ENCODE measurements around the gene CBX6. TPM values are rescaled to one million over a fixed set of nuclear protein-coding genes. Genes with fewer than 3 reads are reported as not detected.

The CBX6 gene
- total RNA-seq, 1 experiment from 2014 or later = 98.4 TPM

DNA sequence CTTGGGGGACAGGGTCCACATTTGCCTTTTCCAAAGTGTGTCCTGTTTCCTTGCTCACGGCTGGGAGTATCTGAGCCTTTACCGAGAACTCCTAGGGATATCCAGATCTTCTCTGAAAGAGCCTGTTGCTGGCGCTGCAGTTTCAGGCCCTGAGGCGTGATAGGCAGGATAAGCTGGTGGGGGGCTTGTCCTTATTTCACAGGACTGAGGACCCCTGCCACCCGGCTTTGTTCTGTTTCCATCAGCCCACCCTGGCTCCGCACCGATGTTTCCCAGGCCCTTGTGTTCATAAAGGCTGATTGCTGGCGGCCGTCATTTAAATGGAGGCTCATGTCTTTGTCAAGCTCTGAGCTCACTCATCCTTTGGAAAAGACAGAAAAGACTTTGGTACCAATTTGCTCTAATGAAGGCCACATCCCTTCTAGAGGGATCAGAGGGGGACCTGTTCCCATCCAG, 18.8 kb downstream of the CBX6 start:
- intact Hi-C loops (cut with micrococcal nuclease; ENCODE audit: unreplicated experiment) = no loop called here
- no peaks in the 10 kb centered on the region for H3K27me3 ChIP-seq (ENCODE audit: control insufficient read depth, insufficient read depth, low read length)
- no peak overlapping the region for H3K4me3 ChIP-seq (ENCODE audit: low read depth in 2 of 2, low read length in 2 of 2)
- no peaks in the 10 kb centered on the region for H3K36me3 ChIP-seq (ENCODE audit: control insufficient read depth, insufficient read depth, low read length)
- ATAC-seq (no peak), DNase-seq (ENCODE audit: low read depth, low spot score) (no peak)
- H3K4me1 ChIP-seq (ENCODE audit: control insufficient read depth, insufficient read depth, low read length) = peaks cover 4% of the 10 kb centered on the region; the same call in 1 of the 2 replicates
- BruUV-seq (replicated peaks) = no TSS peak
- ChIA-PET POLR2A (no interaction called here), CTCF (interaction anchor here (0.5 kb wide), 1 partner anchor 79 kb away, joined by 4 read pairs; no protein-coding TSS in a partner anchor)
- TF ChIP-seq TCF7L2 (IDR thresholded peaks at IDR 0.05; ENCODE audit: low read depth, low read length) = no peak
- TF ChIP-seq SIN3A (IDR thresholded peaks at IDR 0.05; ENCODE audit: borderline replicate concordance, insufficient read depth, low read depth, low read length) = no peak
- no peak for TF ChIP-seq POLR2AphosphoS5 (IDR thresholded peaks at IDR 0.05; ENCODE audit: low read depth, low read length)
- TF ChIP-seq, protein P1, sequence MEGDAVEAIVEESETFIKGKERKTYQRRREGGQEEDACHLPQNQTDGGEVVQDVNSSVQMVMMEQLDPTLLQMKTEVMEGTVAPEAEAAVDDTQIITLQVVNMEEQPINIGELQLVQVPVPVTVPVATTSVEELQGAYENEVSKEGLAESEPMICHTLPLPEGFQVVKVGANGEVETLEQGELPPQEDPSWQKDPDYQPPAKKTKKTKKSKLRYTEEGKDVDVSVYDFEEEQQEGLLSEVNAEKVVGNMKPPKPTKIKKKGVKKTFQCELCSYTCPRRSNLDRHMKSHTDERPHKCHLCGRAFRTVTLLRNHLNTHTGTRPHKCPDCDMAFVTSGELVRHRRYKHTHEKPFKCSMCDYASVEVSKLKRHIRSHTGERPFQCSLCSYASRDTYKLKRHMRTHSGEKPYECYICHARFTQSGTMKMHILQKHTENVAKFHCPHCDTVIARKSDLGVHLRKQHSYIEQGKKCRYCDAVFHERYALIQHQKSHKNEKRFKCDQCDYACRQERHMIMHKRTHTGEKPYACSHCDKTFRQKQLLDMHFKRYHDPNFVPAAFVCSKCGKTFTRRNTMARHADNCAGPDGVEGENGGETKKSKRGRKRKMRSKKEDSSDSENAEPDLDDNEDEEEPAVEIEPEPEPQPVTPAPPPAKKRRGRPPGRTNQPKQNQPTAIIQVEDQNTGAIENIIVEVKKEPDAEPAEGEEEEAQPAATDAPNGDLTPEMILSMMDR (IDR thresholded peaks at IDR 0.05) = no peak
- no peak for TF ChIP-seq REST (IDR thresholded peaks at IDR 0.05; ENCODE audit: insufficient read depth in 1 of 2, low read depth in 2 of 2, low read length in 1 of 2)
- in situ Hi-C loops (cut with HindIII; ENCODE audit: low pct_unique_long_range_greater_than_20kb, low sequenced_read_pairs) = no loop called here
- H3K9me3 ChIP-seq (ENCODE audit: control insufficient read depth, insufficient read depth, low read depth, low read length) = no peaks in the 10 kb centered on the region
- H3K27ac ChIP-seq (ENCODE audit: low read length) = no peak overlapping the region

DNA sequence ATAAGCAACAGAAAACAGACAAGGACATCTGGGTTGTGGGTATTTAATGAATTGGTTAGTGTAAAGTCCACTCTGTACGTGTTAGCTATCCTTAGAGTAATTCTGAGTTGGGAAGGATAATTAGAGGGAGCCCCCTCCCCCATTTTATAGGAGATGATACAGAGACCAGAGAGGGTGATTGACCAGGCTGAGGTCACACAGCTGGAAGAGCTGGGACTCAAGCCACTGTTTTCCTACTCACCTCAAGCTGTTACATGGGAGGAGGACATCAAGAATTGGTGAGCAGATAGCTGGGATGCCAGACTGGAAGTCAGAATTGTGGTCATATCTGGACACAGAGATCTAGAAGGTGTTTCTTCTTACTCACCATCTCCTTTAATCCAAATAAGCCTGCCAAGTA, 19.5 kb downstream of the CBX6 start:
- TF ChIP-seq REST (IDR thresholded peaks at IDR 0.05; ENCODE audit: insufficient read depth in 1 of 2, low read depth in 2 of 2, low read length in 1 of 2) (no peak), TCF7L2 (IDR thresholded peaks at IDR 0.05; ENCODE audit: low read depth, low read length) (no peak), POLR2AphosphoS5 (IDR thresholded peaks at IDR 0.05; ENCODE audit: low read depth, low read length) (no peak), SIN3A (IDR thresholded peaks at IDR 0.05; ENCODE audit: borderline replicate concordance, insufficient read depth, low read depth, low read length) (no peak)
- TF ChIP-seq, protein P1 (IDR thresholded peaks at IDR 0.05) = no peak

More for the DNA sequence above, 19.5 kb downstream of the CBX6 start:
- no peak for ATAC-seq
- CTCF ChIA-PET = no interaction called here
- no peaks in the 10 kb centered on the region for H3K36me3 ChIP-seq (ENCODE audit: control insufficient read depth, insufficient read depth, low read length)
- H3K9me3 ChIP-seq (ENCODE audit: control insufficient read depth, insufficient read depth, low read depth, low read length) = no peaks in the 10 kb centered on the region
- POLR2A ChIA-PET = no interaction called here
- H3K4me1 ChIP-seq (ENCODE audit: control insufficient read depth, insufficient read depth, low read length) = peaks cover 4% of the 10 kb centered on the region; the same call in 1 of the 2 replicates
- in situ Hi-C loops (cut with HindIII; ENCODE audit: low pct_unique_long_range_greater_than_20kb, low sequenced_read_pairs) (no loop called here), intact Hi-C loops (cut with micrococcal nuclease; ENCODE audit: unreplicated experiment) (no loop called here)
- H3K27ac ChIP-seq (ENCODE audit: low read length) = no peak overlapping the region
- no peaks in the 10 kb centered on the region for H3K27me3 ChIP-seq (ENCODE audit: control insufficient read depth, insufficient read depth, low read length)
- H3K4me3 ChIP-seq (ENCODE audit: low read depth in 2 of 2, low read length in 2 of 2) = no peak overlapping the region
- no peak for DNase-seq (ENCODE audit: low read depth, low spot score)
- BruUV-seq (replicated peaks) = no TSS peak
